ENCODE results near the gene SBF2.
A peak's percentile ranks its signal among the peaks of the same experiment; 100 is the strongest.

The SBF2 gene

GRCh38 chr11:10285148-10285802 lies 8.7 kb downstream of the SBF2 start:
- no peak for TF ChIP-seq CTCF (conservative IDR thresholded peaks at IDR 0.05; ENCODE audit: low read length)
- no peak for DNase-seq (ENCODE audit: low read depth)
- H3K4me3 ChIP-seq (ENCODE audit: low read length) = no peak overlapping the region

- H3K4me3 ChIP-seq (ENCODE audit: low read length) = no peak overlapping the region
- TF ChIP-seq CTCF (conservative IDR thresholded peaks at IDR 0.05; ENCODE audit: low read length) = no peak
- no peak for DNase-seq (ENCODE audit: low read depth)
Measured at GRCh38 chr11:10283991-10284390, 10.0 kb downstream of the SBF2 start.

GRCh38 chr11:10282117-10282516 lies 11.9 kb downstream of the SBF2 start:
- H3K4me3 ChIP-seq (ENCODE audit: low read length) = no peak overlapping the region
- no peak for DNase-seq (ENCODE audit: low read depth)
- no peak for TF ChIP-seq CTCF (conservative IDR thresholded peaks at IDR 0.05; ENCODE audit: low read length)

- no peak overlapping the region for H3K4me3 ChIP-seq (ENCODE audit: low read length)
- TF ChIP-seq CTCF (conservative IDR thresholded peaks at IDR 0.05; ENCODE audit: low read length) = no peak
- DNase-seq (ENCODE audit: low read depth) = peak; percentile 74
Measured at GRCh38 chr11:10275714-10276113, 18.3 kb downstream of the SBF2 start.

- no peak for TF ChIP-seq CTCF (conservative IDR thresholded peaks at IDR 0.05; ENCODE audit: low read length)
- H3K4me3 ChIP-seq (ENCODE audit: low read length) = no peak overlapping the region
- DNase-seq (ENCODE audit: low read depth) = peak; percentile 34
Measured at GRCh38 chr11:10274726-10275125, 19.3 kb downstream of the SBF2 start.

GRCh38 chr11:10273738-10274137 lies 20.3 kb downstream of the SBF2 start:
- no peak for DNase-seq (ENCODE audit: low read depth)
- TF ChIP-seq CTCF (conservative IDR thresholded peaks at IDR 0.05; ENCODE audit: low read length) = no peak
- no peak overlapping the region for H3K4me3 ChIP-seq (ENCODE audit: low read length)

GRCh38 chr11:10272132-10272531 lies 21.9 kb downstream of the SBF2 start:
- TF ChIP-seq CTCF (conservative IDR thresholded peaks at IDR 0.05; ENCODE audit: low read length) = no peak
- H3K4me3 ChIP-seq (ENCODE audit: low read length) = no peak overlapping the region
- DNase-seq (ENCODE audit: low read depth) = peak; percentile 53

Measured in AG10803 (cell line).